PFSK-1 (cell line): ENCODE results near the gene SLX9.

Experiments
- FOXP2 ChIP-seq: optimal IDR thresholded peaks from 2 replicates; pipeline ENCODE3; 2011; ENCODE audit warnings: borderline replicate concordance, control low read depth, inconsistent platforms; ENCODE audit not compliant: insufficient read depth; ENCODE audit errors: extremely low read length, extremely low read depth
- POLR2AphosphoS5 ChIP-seq: IDR thresholded peaks from 2 replicates; pipeline ENCODE4 v1.6.1; 2012; ENCODE audit warnings: low read depth, mild to moderate bottlenecking, control low read depth, low read length, moderate library complexity
- SIN3A ChIP-seq: IDR thresholded peaks from 2 replicates; pipeline ENCODE4 v1.6.1; 2012; ENCODE audit warnings: mild to moderate bottlenecking, low read length, moderate library complexity, borderline replicate concordance; ENCODE audit not compliant: insufficient read depth
- TAF1 ChIP-seq: IDR thresholded peaks from 2 replicates; pipeline ENCODE4 v1.6.1; 2012; ENCODE audit warnings: low read length, control low read depth, borderline replicate concordance; ENCODE audit not compliant: insufficient read depth
- TF ChIP-seq, protein P1 (sequence below), 2 experiments: IDR thresholded peaks; 2 replicates each; pipeline versions ENCODE4 v1.6.1 to v1.8.0; 2011 to 2012; ENCODE audit warnings: low read depth in 2 of 2, low read length in 2 of 2, control low read depth in 1 of 2, inconsistent platforms in 1 of 2, mild to moderate bottlenecking in 1 of 2, moderate library complexity in 1 of 2; ENCODE audit not compliant: insufficient read depth in 1 of 2

SLX9 gene

DNA sequence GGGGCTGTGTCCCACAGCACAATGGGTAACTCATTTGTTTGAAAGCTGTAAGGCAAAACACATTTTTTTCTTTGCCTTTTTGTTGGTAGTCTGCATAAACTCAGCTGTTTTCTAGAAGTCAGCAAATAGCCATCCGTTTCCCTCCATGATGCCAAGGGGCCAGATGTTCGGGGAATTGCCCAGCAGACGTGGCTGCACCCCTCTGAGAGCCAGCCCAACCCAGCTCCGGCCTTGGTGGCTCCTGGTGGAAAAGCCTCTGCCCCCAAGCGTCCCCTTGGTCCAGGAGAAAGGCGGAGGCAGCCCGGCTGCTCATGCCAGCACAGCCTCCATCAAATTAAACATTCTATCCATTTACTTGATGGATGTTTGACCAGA lies 76.2 kb downstream of the SLX9 start:
- TF ChIP-seq, protein P1, sequence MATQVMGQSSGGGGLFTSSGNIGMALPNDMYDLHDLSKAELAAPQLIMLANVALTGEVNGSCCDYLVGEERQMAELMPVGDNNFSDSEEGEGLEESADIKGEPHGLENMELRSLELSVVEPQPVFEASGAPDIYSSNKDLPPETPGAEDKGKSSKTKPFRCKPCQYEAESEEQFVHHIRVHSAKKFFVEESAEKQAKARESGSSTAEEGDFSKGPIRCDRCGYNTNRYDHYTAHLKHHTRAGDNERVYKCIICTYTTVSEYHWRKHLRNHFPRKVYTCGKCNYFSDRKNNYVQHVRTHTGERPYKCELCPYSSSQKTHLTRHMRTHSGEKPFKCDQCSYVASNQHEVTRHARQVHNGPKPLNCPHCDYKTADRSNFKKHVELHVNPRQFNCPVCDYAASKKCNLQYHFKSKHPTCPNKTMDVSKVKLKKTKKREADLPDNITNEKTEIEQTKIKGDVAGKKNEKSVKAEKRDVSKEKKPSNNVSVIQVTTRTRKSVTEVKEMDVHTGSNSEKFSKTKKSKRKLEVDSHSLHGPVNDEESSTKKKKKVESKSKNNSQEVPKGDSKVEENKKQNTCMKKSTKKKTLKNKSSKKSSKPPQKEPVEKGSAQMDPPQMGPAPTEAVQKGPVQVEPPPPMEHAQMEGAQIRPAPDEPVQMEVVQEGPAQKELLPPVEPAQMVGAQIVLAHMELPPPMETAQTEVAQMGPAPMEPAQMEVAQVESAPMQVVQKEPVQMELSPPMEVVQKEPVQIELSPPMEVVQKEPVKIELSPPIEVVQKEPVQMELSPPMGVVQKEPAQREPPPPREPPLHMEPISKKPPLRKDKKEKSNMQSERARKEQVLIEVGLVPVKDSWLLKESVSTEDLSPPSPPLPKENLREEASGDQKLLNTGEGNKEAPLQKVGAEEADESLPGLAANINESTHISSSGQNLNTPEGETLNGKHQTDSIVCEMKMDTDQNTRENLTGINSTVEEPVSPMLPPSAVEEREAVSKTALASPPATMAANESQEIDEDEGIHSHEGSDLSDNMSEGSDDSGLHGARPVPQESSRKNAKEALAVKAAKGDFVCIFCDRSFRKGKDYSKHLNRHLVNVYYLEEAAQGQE (IDR thresholded peaks at IDR 0.05; ENCODE audit: insufficient read depth in 1 of 2, low read depth in 2 of 2, low read length in 2 of 2): no peak
- TF ChIP-seq POLR2AphosphoS5: no peak
- no peak for TF ChIP-seq SIN3A
- TF ChIP-seq TAF1: no peak
- no peak for TF ChIP-seq FOXP2

DNA sequence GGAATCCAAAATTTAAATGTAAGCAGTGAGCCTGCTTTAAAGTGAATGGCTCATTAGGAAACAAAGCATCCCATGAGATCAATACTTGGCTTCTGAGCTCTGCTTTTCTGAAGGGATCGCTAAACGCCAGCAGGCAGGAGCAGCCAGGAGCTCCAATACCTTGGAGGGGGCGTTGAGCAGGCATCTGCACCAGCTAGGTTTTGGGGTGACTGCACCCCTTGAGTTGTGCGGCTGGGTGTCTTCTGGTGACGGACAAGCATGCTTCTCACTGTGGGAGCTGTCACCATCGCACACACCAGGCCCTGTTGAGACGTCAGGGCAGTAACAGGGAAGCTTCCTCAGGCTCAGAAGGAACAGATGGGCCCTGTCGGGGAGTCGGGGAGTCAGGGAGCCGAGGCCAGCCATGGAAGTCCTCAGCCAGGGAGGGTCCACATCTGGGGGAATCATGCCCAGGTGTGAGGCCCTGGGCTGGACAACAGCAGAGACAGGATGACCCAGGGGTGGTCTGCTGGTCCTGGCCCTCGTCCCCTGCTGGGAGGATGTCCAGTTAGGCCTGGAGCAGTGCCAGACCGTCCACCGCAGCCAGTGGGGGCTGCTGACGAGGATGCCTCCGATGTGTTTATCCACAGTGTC lies 76.7 kb downstream of the SLX9 start:
- peak; percentile 21 for TF ChIP-seq FOXP2
- TF ChIP-seq TAF1: no peak

DNA sequence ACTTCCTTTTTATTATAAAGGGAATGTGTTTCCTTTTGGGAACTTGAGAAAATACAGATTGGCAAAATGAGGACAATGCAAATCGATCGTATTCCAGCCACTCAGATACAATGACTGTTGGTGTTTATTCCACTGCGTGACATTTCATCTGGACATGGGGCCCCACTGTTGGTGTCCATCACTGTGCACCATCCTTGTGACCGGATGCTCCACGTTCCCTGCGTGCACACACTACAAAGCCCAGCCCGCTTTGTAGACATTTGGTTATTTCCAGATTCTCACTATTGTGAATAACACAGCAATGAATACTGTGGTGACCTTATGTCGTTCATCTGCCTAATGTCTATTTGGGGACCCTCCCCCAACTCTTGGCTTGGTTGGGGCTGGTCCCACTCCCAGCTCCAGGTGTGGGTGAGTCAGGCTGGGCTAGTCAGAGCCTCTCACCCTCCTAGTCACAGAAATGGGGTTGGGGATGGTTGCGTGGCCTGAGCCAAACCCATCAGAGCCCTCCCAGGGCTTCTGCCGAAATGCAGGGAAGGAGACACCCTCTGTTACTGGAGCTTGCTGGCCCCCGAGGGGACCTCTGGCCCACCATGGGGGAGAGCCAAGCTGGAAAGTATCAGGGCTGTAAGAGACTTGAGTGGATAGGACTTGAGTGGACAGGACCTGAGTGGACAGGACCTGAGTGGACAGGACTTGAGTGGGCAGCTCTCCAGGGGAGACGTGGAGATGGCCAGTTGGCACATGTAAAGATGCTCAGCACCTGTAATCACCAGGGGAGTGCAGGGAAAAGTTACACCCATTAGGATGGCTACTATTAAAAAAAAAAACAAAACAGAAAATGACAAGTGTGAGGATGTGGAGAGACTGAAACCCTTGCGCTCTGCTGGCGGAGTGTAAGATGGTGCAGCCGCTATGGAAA lies 77.5 kb downstream of the SLX9 start:
- TF ChIP-seq FOXP2: no peak
- TF ChIP-seq, protein P1 (IDR thresholded peaks at IDR 0.05; ENCODE audit: insufficient read depth in 1 of 2, low read depth in 2 of 2, low read length in 2 of 2): no peak
- no peak for TF ChIP-seq SIN3A
- no peak for TF ChIP-seq TAF1
- no peak for TF ChIP-seq POLR2AphosphoS5

DNA sequence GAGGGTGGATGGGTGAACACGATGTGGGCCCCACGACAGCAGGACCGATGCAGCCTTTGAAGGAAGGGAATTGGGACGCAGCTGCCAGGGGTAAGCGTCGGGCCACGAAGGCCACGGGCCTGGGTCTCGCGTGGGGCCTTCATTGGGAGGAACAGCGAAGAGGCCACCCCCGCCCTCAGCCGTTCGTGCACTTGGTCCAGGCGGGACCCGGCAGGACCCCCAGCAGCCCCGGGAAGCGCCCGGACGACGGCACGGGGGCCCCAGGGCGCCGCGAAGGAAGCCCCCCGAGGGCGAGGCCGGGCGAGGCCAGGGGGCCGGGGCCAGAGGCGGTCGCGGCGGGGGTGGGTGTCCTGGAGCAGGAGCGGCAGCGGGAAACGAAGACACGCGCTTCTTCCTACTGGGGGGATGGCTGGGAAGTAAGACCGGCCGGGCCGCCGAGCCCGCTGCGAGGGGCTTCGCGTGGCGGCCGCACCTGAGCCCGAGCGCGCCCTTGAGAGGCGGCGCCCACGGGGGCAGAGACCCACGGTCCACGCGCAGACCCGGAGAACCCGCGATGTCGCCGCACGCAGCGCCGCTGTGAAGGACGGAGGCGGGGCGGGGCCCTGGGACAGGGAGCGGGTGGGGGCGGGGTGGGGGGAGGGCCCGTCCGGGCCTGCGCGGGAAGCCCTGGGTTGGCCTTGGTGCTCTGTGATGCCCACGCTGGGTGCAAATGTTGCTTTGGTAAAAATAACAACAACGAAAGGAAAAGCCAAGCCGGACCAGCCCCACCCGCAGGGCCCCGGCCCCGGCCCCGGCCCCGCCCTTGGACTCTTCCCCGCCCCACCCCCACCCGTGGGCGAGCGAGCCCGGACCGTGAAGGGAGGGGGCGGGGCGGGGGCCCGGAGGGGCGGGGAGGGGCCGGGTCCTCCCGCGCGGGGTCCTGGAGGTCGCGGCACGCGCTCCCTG lies 78.6 kb downstream of the SLX9 start:
- TF ChIP-seq FOXP2 (no peak), TAF1 (no peak), POLR2AphosphoS5 (no peak), SIN3A (no peak)
- TF ChIP-seq, protein P1 (IDR thresholded peaks at IDR 0.05; ENCODE audit: insufficient read depth in 1 of 2, low read depth in 2 of 2, low read length in 2 of 2): no peak
